Effector CD8-positive, alpha-beta T cell (primary cell): ENCODE data around the gene CASP10.
"Not testable (repeated sequence)": the region's sequence is repeated elsewhere in the genome, so short reads cannot be mapped to it uniquely, and the experiment has no call there.

Source experiments
- DNase-seq: peaks from one replicate; lab custom pipeline; 2025; lab: John Stamatoyannopoulos, UW
- total RNA-seq, 4 experiments: gene quantifications; one replicate each; lab custom pipeline; 2026; lab: John Stamatoyannopoulos, UW

The CASP10 gene
- 8.3 to 51.9 (median 23.0) reads per million in 4 experiments for total RNA-seq

- no peak for DNase-seq
Observed at GRCh38 chr2:201182650-201183364, at the start of gene CASP10. TSS of gene CASP10 (plus strand) at chr2:201183141. CDS start at chr2:201185778, 2,637 bp downstream.

DNA sequence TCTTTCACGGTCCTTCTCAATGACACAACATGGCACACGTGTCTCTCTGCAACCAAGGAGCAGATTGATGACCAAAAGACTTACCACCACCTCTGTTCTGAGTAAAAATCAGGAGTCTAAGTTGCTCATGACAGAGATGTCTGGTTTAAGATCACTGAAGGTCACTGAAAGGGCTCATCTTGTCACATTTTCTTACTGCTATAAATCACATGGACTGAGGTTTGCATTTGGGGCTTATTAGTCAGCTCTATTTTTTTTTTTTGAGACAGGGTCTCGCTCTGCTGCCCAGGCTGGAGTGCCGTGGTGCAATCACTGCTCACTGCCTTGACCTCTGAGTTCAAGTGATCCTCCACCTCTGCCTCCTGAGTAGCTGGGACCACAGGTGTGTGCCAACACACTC is 47.6 kb upstream of the CASP10 start:
- no peak for DNase-seq

- DNase-seq, result no peak
Observed at GRCh38 chr2:201136889-201137321, 46.0 kb upstream of the CASP10 start.

- no peak for DNase-seq
Observed at GRCh38 chr2:201137505-201138400, 45.2 kb upstream of the CASP10 start.

DNA sequence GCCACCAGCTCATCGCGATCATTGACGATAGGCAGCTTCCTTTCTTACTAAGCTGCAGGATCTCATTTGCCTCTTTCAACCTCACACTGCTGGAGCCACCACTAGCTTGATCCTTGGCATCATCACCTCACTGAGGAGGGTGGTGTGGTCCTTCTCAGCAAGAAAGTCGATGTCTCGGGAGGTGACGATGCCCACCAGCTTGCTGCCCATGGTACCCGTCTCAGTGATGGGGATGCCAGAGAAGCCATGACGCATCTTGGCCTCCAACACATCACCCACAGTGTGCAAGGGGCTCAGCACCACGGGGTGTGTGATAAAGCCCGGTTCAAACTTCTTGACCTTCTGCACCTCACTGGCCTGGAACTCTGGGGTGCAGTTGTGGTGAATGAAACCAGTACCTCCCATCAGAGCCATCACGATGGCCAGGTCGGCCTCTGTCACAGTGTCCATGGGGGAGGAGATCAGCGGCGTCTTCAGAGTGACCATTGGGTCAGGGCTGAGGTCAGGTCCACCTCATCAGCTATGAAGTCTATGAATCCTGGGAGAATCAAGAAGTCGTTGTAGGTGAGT is 44.5 kb upstream of the CASP10 start:
- DNase-seq, result no peak

GRCh38 chr2:201138986-201139781 is 43.8 kb upstream of the CASP10 start:
- not testable (repeated sequence) for DNase-seq

- no peak for DNase-seq
Observed at GRCh38 chr2:201139836-201140604, 42.9 kb upstream of the CASP10 start.

DNA sequence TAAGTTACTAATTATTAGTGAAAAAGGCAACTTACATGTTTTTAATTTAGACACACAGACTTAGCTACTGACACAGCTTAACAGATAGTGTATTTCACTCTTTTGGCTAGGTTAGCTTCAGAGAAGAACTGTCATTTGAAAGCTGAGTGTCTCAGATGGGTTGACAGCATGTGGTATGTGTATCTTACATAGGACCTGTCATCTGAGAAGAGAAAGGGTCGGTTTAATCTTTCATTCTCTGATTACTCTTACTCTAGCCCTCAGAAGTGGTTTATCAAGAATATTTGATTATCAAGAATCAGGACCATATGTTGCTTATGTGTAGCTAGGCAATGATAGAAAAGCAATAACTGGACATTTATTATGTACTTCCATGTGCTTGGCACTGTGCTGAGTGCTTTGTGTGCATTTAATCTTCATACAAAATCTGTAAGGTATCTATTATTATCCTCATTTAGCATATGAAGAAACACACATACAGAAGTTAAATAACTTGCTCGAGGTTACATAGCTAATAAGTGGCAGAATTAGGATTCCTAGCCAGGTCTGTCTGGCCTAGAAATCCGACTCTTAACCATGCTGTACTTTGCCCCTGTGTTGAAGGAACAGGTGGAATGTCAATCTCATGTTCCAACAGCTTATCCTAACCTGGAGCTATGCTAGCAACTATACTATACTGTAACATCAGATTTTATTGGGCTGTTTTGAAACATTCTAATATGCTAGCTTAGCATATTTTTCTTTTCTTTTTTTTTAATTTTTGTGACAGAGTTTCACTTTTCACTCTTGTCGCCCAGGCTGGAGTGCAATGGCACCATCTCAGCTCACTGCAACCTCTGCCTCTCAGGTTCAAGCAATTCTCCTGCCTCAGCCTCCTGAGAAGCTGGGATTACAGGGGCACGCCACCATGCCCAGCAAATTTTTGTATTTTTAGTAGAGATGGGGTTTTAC is 38.6 kb upstream of the CASP10 start:
- DNase-seq, result no peak

DNA sequence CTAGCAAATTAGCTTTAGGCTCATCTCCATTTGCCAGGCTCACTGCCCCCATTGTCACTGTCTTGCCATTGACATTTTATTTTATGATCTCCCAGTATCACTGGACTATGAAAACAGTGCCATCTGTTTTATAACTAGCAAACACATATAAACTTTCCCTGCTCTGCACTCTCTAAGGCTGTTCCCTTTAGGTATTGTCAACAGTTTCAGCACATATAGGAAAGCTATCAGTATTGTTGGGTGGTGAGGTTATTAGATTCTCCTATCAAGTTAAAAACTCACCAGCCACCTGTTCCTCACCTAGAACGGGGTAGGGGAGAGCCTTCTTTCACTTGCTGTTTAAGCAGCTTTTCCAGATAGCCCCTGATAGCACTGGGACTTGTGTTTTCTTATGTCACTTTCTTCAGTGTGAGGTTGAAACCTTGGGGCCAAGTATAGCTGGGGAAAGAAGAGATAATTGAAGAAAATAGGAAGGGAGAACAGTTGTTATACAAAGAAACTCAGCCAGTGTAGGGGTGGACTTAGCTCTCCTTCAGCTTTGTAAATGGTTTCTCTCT is 34.4 kb upstream of the CASP10 start:
- DNase-seq, result no peak

DNA sequence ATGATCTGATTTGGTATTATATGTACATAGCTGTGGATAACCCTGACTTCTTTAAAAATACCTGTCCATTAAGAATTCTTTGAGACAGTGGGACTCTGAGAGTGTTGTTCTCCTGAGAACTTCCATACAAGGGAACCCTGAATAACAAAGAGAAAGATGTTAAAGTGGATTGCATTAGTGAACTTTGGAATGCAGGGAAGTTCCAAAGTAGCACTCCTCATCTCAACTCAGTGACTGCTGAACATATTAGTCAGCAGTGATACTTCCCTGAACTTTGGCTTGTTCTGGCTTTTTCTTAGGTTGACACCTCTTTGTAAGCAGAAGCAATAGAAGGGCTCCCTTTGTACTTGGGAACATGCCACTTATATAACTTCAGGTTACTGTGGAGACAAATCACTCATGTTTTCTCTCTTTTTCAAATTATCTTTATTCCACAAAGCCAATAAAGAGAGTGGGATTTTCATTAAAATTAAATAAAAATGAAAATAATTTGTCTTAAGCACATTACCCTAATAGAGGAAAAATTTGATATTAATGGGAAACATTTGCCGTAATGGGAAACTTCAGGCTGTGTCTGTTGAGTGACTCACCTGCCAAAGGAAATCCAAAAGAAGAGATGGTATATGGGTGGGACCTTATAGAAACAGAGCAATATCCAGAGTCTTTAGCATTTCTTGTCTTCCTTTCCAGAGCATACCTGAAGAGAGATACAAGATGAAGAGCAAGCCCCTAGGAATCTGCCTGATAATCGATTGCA is 33.7 kb upstream of the CASP10 start:
- DNase-seq, result no peak

GRCh38 chr2:201149821-201150165 is 33.1 kb upstream of the CASP10 start:
- not testable (repeated sequence) for DNase-seq

- no peak for DNase-seq
Observed at GRCh38 chr2:201150454-201151020, 32.4 kb upstream of the CASP10 start.

GRCh38 chr2:201151127-201151981 is 31.6 kb upstream of the CASP10 start:
- no peak for DNase-seq

- DNase-seq, result no peak
Observed at GRCh38 chr2:201152517-201152916, 30.4 kb upstream of the CASP10 start.

DNA sequence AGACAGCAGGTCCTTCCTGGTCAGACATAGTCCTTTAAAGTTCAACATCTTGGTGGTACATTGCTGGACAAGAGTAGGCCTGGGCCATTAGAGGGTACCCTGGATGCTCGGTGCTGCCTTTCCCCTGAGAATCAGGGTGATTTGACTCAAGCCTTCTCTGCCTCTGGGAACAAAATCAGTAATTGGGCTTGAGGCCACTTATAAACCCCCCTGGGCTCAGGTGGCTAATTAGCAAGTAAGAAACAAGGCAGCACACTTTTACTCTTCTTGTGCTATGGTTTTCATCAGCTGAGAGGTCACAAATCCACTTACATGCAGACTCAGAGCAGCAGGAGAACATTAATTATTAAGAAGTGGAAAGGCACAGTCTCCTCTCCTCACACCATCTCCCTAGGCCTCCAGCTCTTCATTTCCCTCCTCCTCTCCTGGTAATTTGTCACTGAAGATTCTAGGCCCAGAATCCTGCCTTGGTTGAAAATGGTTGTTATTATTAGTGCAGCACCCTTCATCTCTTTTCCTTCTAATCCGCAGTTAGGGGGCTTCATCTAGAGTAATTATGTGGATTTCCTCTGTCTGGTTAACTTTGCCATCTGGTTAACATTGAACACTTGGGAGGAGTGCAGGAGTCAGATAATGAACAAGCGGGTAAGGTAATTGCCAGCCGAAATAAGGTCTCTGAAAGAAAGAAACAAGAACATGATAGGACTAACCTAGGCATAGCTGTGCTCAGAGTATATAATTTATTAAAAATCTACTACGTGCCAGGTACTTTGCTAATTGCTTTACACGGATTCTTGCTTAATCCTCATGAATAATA is 29.7 kb upstream of the CASP10 start:
- no peak for DNase-seq

- no peak for DNase-seq
Observed at GRCh38 chr2:201154615-201155399, 28.1 kb upstream of the CASP10 start.
